H1 (cell line): ENCODE results near the gene ANXA5. TPM values are rescaled to one million over a fixed set of nuclear protein-coding genes. Genes with fewer than 3 reads are reported as not detected.

ENCODE experiments used
- CHD1 ChIP-seq: IDR thresholded peaks from 2 replicates; pipeline ENCODE4 v1.6.1; 2012; ENCODE audit warnings: low read depth, low read length, improper control_type of control experiment
- CHD2 ChIP-seq: IDR thresholded peaks from 2 replicates; pipeline ENCODE4 v1.6.1; 2012; ENCODE audit warnings: low read length, improper control_type of control experiment
- E2F6 ChIP-seq: IDR thresholded peaks from 2 replicates; pipeline ENCODE4 v1.6.1; 2012; ENCODE audit warnings: inconsistent platforms
- EZH2 ChIP-seq: fragments of 200-600 bp; sonication (generic); IDR thresholded peaks from 2 replicates; pipeline ENCODE4 v1.7.1; 2012; ENCODE audit warnings: low read depth, mild to moderate bottlenecking, moderate library complexity, low read length, inconsistent platforms; ENCODE audit not compliant: severe bottlenecking
- polyA plus RNA-seq, 7 experiments: library from polyadenylated mRNA; depleted of rRNA in 3 of 7; stranded (reverse) in 5 of 7; unstranded in 2 of 7; fragments of >200 nt in 5 of 7; fragments of 200-250 nt in 2 of 7; gene quantifications; 1 replicate in 5 of 7; 2 replicates in 1 of 7; 4 replicates in 1 of 7; pipeline versions ENCODE4 v1.2.1 to v1.2.3, GENCODE V29; 2011 to 2013; ENCODE audit warnings: missing spikeins in 2 of 7, mixed read lengths in 2 of 7
- total RNA-seq: library from RNA; stranded (reverse); fragmentation: NEBNext Ultra II Directional; extraction: Animal tissue kit (Norgen Biotek cat#: 25700); gene quantifications from 2 replicates; pipeline ENCODE4 v1.2.1, GENCODE V29; 2021

Gene ANXA5
- total and polyA plus RNA-seq, 2 of the 8 experiments (the other 6 are each of a cell fraction or from before 2014, with no cell fraction given) = 213 to 221 TPM

- TF ChIP-seq CHD2 (no peak), E2F6 (no peak), EZH2 (no peak), CHD1 (no peak)
Observed at GRCh38 chr4:121654738-121655137, 42.0 kb downstream of the ANXA5 start (continued).
